HG03520 (cell line): ENCODE measurements around the gene OXLD1.

Experiments used
- ATAC-seq: cut with Tn5 transposase; IDR thresholded peaks from one replicate; pipeline ENCODE4 v1.9.1; 2021; ENCODE audit warnings: mild to moderate bottlenecking, moderate library complexity; ENCODE audit not compliant: unreplicated experiment

Gene OXLD1

DNA sequence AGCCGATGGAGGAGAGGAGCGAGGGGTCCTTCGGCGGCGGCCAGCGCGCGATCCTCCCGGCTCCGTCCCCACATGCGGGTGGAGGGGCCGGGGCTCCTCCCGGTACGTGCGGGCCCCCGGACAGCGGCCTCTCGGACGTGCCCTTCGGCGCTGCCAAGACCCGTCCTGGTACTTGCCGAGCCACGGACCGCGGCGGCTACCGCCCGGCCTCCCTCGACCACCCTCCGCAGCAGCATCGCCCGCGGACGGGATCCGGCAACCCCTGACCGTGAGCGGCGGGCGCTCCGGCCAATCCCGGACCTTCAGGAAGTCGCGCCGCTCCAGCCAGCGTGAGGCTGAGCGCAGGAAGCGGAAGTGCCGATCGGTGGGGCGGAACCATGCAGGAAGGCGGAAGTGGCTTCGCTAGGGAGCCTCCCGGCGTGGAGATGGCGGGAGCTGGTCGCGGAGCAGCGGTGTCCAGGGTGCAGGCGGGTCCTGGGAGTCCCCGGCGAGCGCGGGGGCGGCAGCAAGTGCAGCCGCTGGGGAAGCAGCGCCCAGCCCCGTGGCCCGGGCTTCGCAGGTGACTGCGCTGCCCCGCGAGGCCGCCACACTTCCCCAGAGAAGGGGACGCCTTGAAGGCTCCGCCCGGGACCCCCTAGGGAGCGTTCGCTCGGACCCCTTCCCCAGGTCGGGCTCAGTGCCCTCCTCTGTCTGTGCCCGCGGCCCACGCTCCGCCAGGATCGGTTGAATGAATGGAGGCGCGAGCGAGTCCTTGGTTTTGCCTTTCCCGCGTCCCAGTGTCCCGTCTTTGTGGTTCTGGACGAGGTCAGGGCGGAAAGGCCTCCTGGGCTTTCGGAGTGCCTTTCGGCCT, at the start of gene OXLD1, which contains the start of gene CCDC137:
TSS of gene OXLD1 (minus strand) at position 264 of the 850 bp plus-strand sequence. CDS start at position 236, 28 bp downstream.
TSS of gene CCDC137 (plus strand) at position 396 of the 850 bp plus-strand sequence. CDS start at position 426, 30 bp downstream.
- peak; percentile 95 for ATAC-seq

DNA sequence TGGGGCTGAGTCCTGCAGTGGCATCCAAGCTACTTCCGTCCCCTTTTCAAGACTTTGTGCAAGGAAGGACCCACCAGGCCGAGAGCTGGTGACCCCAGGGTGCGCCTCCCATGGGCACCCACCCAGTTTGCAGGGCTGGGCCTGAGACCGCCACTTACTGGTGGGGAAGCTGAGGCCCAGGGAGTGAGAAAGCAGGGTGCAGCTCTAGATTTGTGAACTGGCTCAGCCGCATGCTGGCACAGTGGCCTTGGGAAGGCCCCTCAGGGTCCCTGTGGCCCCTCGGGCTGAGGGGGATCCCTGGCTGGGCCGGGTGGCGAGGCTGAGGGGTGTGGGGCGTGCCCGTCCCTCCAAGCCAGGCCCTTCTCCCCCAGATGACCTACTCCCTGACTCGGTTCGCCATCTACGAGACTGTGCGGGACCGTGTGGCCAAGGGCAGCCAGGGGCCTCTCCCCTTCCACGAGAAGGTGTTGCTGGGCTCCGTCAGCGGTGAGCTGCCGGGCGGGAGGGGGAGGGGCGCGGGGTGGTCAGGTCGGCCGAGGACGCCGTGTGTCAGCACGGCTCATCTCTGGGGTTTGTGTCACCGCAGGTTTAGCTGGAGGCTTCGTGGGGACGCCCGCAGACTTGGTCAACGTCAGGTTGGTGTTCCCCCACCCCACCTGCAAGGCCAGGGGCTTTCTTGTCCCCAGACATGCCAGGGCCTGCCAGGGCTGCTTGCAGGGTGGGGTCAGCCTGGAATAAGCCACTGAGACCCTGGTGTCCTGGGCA, 48.9 kb upstream of the OXLD1 start:
- ATAC-seq: no peak

DNA sequence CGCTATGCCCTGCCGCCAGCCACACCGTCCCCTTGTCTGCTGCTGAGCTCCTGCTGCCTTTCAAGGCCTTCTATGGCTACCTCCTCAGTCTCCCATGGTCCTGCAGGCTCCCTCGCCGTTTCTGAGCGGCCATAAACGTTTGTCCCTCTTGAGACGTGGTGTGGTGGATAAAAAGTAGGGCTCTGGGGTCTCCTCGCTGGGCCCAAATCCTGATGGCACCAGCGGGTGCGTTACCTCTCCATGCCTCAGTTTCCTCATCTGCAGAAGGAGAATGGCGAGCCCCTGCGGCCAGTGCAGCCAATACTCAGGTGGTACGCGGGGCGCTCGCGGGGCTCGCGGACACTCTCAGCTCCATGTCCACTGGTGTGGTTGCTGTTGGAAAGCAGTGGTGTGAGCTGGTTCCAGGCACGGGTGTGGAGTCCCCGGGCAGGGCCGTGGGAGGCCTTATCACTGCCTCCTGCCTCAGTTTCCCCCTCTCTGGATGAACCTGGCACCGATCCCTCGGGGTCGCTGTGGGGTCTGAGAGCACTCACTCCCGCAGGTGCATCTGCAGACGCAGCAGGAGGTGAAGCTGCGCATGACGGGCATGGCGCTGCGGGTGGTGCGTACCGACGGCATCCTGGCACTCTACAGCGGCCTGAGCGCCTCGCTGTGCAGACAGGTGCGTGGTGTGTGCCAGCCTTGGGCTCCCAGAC, 48.2 kb upstream of the OXLD1 start:
- ATAC-seq: no peak

DNA sequence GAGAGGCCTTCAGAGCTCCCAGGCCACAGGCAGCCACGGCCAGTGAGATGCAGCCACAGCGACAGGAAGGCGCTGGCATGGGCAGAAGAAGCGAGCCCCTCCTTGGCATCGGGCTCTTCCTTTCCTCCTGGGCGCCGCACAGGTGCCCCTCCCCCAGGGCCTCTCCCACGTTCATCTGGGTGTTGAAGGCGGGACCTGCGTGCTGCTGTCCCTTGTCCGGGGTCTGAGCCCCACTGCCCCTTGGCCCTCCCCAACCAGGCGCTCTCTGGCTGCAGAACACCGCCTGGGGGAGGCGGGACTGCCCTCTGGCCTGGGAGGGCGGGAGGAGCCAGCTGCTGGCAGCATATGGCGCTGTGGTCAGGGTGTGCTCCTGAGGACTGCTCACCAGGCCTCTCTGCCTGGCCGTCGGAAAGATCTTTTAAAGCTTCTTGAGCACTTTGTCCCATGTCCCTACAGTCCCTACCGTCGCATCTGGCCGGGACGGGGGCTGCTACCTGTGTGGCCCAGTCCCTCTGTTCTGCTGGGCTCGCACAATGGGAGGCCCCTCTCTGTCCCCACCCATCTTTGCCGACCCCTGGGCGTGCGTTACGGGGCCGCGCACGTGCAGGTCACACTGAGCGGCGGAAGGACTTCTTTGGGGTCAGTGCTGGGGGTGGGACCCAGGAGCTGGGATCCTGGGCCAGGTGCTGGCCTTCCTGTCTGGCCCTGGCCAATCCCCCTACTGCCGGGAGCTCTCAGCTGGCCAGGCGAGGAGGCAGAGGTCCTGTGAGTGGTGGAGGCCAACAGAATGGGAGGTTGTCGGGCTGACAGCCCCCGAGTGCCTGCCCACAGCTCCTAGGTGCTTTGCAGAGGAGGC, 47.4 kb upstream of the OXLD1 start:
- no peak for ATAC-seq

DNA sequence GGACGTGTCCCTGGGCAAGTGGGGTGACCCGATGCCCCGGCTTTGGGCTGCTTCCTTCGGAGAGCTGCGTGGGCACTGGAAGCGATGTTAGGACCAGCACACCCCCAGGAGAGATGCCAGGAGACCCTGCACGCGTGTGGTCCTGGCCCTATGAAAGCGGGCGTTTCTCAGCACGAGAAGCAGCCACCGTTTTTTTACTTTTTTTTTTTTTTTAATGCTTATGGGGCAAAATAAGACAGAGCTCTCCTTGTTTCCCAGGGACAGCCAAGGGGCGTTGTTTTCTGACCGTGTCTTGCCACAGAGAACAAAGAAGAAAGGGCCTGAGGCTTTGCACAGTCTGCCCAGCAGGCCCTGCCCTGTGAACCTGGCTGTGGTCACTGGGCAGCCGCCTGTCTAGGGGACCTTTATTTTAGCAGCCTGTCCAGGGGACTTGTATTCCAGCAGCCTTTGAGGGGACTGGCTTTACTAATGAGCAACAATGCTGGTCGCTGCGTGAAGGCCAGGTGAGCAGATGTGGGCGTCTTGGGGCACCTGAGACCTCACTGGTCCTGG, 46.7 kb upstream of the OXLD1 start:
- no peak for ATAC-seq

DNA sequence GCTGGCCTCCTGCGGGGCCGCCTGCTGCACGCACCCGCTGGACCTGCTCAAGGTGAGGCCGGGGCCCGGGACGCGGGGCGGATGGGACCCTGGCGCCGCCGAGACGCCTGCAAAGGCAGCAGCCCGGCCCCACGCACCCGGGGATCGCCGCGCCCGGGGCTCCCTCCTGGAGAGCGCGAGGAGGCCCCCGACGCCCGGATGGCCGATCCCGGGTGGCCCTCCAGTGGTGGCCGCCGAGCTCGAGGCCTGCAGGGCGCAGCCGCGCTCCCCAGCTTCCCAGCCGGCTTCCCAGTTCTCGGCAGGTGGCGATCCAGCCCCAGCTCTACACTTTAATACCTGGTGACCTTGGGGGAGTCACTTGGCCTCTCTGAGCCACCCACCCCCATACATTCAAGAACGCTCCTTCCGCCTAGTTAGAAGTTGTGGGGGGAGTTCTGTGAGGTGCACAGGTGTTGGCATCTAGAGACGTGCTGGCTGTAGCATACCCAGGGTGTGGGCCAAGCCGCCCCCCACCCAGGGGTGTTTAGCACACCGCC, 46.1 kb upstream of the OXLD1 start:
- no peak for ATAC-seq

DNA sequence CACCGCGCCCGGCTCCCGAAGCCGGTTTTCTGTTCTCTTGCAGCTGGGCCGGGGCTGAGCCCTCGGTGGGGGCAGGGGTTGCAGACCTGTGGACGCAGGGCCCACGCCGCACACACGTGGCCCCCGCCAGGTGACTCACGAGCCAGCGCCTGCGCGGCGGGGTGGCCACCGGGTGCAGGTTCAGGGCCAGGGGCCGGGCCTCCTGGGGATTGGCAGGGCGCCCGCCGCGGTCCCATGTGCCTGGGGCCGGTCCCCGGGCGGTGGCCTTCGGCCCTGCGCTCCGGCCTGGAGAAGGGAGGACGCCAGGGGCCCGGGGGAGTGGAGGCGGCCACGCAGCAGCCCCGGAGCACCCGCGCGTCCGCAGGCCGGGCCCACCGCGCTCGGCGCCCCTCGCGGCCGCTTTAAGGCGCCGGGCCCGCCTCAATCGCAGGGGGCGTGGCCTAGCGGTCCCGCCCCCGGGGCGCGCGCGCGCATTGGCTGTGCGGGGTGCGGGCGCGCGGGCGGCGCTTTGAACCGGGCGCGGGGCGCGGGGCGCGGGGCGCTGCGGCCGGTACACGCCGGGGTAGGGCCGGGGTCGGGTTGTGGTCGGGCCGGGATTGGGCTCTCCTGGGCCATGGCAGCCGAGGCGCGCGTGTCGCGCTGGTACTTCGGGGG, 45.5 kb upstream of the OXLD1 start, which contains the start of gene SLC25A10:
TSS of gene SLC25A10 (plus strand) at position 471 of the 654 bp plus-strand sequence. CDS start at position 614, 143 bp downstream.
- peak; percentile 46 for ATAC-seq

DNA sequence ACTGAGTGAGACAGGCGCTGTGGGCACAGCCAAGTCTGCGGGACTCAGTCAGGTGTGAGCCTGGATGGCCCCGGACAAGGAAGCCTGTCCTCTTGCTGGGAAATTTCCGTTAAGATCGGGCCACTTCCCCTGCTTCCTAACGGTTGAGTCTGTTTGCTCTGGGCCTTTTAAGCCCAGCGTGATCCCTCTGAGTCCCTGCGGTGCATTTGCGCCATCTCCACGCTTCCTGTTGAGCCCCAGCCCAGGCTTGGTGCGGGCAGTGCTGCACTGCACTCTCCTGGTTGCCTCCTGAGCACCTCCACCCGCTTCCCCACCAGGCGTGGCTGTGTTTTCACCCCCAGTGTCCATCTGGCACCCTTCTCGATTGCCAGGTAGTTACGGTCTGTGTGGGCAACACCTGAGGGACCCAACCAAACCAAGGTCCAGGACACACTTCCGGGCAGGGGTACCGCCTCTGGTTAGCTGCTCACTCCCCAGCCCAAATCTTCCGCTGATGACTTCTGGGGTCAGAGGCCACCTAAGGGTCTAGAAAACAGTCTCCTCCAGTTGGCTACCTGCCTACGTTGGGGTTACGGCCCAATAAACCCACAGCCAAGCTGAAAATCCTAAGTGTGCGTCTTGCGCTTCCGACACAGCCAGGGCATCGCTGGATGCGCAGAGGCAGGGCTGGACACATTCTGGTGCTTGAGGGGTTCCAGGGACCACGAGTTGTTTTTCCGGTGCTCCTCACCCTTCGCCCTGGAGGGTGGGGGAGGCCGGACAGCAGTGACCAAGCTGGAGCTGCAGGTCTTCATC, 44.3 kb upstream of the OXLD1 start:
- ATAC-seq: no peak

DNA sequence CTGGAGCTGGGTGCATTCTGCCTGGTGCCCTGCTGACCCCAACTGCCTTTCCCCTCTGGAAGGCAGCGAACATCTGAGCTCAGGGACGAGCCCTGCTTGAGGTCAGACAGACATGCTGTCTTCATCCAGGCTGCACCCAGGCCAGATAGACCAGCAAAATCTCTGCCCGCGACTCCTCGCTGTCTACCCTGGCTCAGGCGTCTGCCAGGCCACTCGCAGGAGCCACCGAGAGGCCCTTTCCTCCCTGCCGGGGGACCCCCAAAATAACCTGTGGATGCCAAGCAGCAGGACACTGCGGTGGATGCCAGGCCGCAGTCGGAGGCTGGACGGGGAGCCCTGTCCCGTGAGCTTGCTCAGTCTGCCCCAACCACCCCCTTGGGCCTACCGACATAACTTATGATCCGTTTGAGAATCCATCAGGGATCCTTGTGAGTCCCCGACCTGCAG, 42.4 kb upstream of the OXLD1 start:
- ATAC-seq: no peak

DNA sequence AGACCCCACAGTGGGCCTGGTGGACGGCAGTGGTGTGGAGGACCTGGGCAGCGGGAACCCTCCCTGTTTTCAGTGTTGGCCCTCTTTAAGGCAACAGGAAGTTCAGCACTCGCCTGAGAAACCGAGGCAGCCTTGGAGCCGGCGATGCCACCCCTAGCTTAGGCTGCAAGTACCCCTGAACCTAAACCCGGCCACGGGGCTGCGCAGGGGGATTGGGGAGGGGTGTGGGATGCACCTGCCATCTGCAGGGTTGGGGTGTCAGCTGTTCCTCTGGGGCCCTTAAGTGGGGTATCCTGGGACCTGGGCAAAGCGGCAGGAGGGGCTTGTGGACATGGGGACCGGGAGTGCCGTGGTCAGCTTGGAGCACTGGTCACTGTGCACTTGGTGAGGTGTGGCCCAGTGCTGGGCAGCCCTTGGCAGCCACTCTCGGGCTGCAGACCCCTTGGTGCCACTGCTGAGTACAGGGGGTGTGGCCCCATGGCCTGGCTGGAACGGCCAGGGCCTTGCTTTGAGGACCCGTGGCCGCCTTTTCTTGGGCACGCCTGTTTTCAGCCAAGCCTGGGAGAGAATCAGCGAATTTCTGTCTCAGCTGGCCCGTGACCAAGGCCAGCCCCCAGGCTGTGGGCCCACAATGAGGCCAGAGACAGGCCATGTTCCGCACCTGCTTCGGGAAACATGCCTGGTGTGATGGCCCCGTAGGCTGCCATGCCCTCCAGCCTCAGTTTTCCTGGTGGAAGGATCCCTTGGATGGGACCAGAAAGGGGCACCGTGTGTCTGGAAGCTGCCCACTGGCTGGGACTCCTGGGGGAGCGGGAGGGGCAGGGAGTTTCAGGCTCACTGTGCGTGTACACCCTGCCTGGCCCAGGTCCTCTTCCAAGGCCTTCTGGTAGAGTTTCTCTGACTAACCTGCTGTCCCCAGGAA, 41.6 kb upstream of the OXLD1 start:
- no peak for ATAC-seq

DNA sequence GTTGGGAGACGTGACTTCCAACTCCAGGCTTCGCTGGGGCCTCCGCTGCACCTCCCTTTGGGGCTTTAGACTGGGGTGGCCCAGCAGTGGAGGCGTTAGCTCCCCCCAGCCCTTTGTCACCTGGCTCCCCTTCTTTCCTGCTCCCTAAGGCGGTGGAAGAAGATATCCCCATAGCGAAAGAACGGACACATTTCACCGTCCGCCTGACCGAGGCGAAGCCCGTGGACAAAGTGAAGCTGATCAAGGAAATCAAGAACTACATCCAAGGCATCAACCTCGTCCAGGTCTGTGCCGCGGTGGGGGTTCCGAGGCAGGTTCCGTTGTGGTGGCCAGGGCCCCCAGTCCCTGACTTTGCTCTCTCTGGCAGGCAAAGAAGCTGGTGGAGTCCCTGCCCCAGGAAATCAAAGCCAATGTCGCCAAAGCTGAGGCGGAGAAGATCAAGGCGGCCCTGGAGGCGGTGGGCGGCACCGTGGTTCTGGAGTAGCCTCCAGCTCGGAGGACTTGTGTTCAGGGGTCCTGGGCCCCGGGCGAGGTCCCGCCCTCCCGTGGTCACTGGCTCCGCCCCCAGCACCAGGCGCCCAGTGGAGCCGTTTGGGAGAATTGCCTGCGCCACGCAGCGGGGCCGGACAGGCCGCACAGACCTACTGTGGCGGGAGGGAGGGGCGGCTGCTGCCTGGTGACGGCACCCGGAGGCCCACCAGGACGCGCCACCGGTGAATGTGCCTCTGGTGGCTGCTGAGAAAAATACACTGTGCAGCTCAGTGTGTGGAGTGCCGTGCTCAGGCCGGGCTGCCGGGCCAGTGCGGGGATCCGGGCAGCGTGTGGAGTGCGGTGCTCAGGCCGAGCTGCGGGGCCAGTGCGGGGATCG, 40.6 kb upstream of the OXLD1 start:
- no peak for ATAC-seq

DNA sequence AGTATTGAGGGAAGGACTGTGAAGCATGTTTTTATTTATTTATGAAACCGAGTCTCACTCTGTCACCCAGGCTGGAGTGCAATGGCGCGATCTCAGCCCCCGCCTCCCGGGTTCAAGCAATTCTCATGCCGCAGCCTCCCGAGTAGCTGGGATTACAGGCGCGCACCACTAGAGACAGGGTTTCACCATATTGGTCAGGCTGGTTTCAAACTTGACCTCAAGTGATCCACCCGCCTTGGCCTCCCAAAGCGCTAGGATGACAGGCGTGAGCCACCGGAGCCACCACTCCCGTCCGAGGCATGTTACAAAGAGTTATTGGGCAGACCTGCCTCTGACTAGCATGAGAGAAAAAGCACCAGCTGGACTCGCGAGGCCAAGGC, 39.8 kb upstream of the OXLD1 start:
- ATAC-seq: no peak

DNA sequence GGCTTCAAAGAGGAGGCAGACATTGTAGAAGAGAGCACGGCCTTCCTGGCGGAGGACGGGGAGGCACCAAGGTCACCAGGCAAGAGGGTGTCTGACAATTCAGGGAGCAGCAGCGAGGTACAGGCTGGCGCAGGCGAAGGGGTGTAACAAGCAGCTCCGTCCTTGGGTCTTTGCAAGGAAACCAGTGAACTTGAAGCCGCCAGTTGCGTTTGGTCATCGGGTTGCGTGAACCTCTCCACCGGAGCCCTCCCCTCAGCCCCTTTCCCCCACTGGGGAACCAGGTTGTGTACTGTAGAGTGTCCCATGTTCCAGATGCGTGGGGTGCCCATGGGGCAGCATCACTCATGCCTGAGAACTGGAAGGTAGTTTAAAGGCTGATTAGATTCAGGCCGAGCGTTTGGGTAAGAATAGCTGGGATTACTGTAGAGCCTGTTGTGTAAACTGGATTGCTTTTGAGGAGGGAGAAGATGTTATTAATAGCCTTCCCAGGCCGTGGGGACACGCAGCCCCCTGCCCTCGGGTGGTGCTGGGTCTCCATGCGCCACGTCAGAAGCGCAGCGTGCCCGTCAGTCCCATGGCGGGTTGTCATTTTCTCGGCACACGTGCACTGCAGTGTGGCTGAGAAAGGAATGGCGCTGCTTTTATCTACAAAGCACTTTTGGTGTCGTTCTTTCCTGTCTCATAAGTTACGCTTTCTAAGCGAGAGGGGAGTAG, 39.3 kb upstream of the OXLD1 start:
- ATAC-seq: no peak

DNA sequence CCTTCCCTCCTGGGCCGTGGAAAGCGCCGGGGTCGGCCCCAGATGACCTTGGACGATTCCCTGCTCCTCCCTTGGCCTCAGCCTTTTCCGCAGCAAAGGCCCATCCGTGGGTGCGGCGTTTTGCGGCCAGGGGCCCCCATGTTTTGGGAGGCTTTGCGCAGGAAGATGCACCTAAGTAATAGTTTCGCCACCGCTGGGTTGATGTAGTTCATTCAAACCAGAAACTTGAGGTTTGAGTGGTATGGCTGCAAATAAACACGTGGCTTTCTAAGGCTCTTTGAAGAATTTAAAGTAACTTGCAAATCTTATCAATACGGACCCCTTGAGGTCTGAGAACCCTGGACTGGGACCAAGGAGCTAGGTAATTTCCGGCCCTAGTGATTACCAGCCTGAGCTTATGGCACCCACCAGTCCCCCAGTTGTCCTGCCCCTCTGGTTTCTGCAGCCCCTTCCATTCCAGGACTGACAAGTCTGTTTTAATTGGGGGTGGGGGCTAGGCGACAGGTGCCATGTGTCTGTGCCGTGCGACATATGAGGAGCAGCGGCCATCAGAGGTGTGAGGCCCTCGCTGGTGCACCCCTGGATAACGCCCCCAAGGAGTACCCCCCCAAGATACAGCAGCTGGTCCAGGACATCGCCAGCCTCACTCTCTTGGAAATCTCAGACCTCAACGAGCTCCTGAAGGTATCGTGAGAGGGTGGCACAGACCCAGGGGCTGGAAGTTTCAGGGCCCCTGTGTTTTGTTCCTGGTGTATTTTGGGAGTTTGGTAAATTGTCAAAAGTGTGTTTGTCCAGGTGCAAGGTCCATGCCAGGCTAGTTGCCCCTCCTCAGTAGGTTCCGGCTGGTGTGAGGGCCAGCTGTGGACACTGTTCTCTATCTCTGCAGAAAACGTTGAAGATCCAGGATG, 37.6 kb upstream of the OXLD1 start:
- no peak for ATAC-seq
